ENCODE measurements around the gene CCDC66.
A peak's percentile ranks its signal among the peaks of the same experiment; 100 is the strongest.
"Not testable (repeated sequence)": the region's sequence is repeated elsewhere in the genome, so short reads cannot be mapped to it uniquely, and the experiment has no call there.

The CCDC66 gene

DNA sequence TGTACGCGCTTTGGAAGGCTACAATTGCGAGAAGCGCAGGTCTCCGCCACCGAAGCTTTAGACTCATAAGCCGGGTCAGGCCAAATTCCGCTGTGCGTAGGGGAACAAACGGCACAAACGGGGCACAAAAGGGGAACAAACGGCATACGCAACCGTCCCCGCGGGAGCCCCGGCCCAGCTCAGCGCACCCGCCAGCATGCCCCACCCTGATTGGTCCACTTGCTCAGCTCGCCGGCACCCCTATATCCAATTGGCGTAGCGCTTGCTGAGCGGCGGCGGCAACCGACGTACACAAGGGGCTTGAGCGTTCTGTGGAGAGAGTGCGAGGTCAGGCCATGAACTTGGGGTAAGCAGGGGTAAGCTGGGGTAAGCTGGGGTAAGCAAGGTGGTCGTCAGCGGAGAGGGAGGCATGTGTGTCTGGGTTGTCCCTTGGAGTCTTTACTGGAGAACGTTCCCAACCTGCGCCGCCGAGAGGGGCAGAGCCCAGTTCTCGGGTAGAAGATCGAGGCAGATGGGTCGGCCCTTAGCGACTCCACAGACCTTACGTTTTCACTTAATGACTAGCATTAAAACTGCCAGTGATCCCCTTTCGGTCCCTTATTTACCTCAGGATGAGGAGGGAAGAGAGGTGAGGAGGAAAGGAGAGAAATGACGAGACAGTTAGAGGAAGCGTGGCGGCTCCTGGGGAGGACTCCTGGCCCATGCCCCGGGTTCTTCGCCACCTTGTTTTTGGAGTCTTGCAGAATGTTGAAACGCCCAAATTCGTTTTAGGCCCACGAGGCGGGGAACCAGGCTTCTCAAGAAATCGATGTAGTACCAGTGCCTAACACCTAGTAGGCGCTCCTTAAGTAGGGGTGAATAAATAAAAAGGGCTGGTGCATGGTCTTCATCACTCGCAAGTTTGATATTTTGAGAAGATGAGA is at the start of gene CCDC66:
Gene CCDC66 (plus strand): TSS at position 268 of the 923 bp plus-strand sequence. CDS start 68 bp downstream, at position 336.
- peak; percentile 70 for DNase-seq

- DNase-seq: no peak
Observed at GRCh38 chr3:56519641-56520040, 37.3 kb upstream of the CCDC66 start.

- DNase-seq: no peak
Observed at GRCh38 chr3:56522374-56522773, 34.6 kb upstream of the CCDC66 start.

DNA sequence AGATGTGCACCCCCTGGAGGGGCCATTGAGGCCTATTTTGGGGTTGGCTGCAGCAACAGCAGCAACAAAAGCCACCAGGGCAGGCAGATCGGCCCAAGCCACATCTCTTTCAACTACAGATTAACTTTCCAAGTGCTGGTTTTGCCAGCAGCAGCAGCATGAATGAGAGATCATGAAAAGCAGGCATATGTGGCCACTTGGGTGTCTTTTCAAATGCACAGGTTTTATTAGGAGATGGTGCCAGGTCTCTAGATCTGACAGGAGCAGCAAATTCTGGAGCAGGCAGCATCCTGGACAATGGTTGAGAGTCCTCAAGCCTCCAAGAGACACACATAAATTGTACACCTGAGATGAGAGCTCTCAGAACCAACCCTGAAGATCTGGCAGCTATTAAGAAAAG is 31.7 kb upstream of the CCDC66 start:
- DNase-seq: no peak

DNA sequence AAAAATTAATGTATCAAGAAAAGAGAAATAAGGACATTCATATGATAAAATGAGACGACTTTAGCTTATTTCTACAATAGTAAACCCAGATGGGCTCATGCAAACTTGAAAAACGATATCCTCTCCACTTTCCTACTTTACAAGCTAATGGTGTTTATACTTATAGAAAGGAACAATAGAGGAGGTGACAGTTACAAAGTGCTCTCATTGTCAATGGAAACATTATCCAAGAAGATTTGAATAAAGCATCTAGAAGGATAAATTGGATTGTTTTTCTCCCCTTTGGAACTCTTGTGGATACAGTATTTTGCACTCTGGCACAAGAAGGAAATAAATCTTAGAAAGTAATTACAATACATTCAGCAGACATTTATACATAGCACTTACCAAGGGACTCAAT is 20.2 kb upstream of the CCDC66 start:
- peak; percentile 36 for DNase-seq

DNA sequence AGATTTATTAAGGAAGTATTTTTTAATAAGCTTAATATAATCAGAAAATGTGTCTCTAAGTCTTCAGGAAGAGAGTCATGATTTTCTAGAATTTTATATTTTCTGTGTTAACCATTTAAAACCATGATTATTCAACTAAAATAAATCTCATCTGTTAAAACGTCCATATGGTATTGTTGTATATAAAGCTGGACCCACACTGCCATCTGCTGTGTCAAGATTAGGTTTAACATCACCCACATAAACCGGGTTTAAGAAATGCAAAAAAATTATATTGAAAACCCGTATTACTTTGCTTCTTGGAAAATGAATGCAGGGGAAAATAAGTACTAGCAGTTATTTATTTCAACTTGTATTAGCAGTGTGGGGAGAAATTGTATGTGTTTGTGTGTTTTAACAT is 9.5 kb upstream of the CCDC66 start:
- no peak for DNase-seq

- no peak for DNase-seq
Observed at GRCh38 chr3:56557831-56558170, 826 bp downstream of the CCDC66 start.

DNA sequence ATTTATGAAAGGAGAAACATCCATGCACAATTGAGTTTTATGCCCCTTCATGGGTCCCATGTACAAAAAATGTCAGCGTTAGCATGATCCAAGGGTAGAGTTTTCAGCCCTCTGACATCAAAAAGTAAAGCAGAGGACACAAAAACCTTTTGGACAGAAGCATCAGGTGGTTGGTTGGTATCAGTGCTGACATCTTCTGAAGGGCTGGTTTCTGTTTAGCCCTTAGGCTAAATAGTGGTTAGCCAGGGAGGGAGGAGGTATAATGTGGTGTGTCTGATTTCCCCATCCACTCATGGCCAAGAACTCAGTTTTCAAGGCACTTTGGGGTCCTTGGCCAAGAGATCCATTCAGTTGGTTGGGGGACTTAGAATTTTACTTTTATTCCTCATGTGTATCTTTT is 16.5 kb downstream of the CCDC66 start:
- no peak for DNase-seq

DNA sequence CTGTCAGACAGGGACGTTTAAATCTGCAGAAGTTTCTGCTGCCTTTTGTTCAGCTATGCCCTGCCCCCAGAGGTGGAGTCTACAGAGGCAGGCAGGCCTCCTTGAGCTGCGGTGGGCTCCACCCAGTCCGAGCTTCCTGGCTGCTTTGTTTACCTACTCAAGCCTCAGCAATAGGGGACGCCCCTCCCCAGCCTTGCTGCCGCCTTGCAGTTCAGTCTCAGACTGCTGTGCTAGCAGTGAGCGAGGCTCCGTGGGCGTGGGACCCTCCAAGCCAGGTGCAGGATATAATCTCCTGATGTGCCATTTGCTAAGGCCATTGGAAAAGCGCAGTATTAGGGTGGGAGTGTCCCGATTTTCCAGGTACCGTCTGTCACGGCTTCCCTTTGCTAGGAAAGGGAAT is 25.0 kb downstream of the CCDC66 start:
- DNase-seq: not testable (repeated sequence)

GRCh38 chr3:56584275-56584674 is 27.3 kb downstream of the CCDC66 start:
- DNase-seq: not testable (repeated sequence)

GRCh38 chr3:56590814-56591213 is 33.8 kb downstream of the CCDC66 start:
- DNase-seq: no peak

- DNase-seq: no peak
Observed at GRCh38 chr3:56591262-56591661, 34.3 kb downstream of the CCDC66 start.

GRCh38 chr3:56593455-56594158 is 36.6 kb downstream of the CCDC66 start:
- DNase-seq: no peak

DNA sequence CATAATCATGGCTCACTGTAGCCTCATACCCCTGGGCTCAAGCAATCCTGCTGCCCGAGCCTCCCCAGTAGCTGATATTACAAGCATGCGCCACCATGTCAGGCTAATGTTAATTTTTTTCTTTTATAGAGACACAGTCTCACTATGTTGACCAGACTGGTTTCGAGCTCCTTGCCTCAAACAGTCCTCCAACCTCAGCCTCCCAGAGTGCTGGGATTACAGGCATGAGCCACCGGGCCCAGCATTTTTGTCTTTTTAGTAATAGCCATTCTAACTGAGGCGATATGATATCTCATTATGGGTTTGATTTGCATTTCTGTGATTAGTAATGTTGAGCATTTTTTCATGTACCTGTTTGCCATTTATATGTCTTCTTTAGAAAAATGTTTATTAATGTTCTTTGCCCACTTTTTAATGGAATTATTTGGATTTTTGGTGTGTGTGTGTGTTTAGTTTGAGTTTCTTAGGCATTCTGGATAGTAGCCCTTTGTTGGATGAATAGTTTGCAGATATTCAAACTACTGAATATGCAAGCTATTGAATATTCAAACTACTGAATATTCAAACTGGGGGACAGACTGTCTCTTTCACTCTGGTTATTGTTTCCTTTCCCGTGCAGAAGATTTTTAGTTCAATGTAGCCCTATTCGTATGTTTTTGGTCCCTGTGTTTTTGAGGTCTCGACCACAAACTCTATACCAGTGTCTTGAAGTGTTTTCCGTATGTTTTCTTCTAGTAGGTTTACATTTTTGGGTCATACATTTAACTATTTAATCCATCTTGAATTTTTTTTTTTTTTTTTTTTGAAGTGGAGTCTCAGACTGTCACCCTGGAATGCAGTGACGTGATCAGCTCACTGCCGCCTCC is 39.2 kb downstream of the CCDC66 start:
- no peak for DNase-seq

DNA sequence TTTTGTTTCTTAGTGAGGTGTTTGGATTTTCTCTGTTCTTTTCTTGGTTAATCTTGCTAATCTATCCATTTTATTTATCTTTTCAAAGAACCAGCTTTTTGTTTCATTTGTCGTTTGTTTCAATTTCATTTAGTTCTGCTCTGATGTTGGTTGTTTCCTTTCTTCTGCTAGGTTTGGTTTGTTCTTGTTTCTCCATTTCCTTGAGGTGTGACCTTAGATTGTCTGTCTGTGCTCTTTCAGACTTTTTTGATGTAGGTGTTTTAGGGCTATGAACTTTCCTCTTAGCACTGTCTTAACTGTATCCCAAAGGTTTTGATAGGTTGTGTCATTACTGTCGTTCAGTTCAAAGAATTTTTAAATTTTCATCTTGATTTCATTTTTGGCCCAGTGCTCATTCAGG is 51.5 kb downstream of the CCDC66 start:
- not testable (repeated sequence) for DNase-seq

DNA sequence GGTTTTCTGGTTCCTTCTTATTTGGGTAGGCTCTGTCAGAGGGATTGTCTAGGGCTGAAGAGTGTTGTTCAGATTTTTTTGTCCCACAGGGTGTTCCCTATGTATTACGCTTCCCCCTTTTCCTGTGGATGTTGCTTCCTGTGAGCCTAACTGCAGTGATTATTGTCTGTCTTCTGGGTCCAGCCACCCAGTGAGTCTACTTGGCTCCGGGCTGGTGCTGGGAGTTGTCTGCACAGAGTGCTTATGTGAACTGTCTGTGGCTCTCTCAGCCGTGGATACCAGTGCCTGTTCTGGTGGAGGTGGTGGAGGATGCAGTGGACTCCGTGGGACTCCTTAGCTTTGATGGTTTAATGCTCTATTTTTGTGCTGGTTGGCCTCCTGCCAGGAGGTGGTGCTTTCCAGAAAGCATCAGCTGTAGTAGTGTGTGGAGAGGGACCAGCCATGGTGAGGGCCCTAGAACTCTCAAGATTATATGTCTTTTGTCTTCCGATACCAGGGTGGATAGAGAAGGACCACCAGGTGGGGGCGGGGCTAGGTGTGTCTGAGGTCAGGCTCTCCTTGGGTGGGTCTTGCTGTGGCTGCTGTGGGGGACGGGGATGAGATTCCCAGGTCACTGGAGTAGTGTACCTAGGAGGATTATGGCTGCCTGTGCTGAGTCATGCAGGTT is 53.8 kb downstream of the CCDC66 start:
- no peak for DNase-seq

GRCh38 chr3:56611364-56611763 is 54.4 kb downstream of the CCDC66 start:
- no peak for DNase-seq

DNA sequence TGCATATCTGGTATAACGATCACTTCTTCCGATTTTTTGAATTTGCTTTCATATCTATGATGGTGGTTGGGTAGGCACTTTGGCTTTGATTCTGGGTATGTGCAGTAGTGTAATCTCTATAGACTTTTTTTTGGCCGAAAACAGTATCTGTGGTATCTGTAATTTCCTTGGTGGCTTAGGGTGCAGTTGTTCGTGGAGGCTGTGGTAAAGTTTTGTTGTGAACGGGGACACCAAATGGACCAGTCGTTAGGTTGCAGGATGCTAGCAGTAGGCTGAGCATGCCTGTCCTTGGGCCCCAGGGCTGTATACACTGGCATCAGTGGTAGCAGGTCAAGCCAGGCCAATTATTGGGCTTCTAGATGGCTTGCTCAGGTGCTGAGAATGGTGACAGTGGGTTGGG is 55.2 kb downstream of the CCDC66 start:
- DNase-seq: no peak

DNA sequence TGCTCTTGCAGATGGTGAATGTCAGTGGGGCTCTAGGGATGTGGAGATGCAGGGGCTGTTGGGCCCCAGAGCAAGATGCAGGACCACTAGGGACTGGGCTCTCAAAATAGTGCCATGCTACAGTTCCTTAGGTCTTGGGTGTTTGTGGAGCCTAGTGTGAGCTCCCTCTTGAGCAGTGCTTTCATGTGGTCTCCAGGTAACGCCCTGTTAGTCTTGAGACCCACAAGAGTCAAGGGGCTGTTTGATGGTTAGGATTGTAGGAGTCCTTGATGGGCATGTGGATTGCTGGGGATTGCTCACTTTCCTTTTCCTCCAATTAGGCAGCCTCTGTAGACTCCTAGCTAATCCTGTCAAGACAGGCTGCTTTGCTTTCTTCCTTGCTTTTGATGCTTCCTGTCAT is 56.0 kb downstream of the CCDC66 start:
- DNase-seq: no peak

- DNase-seq: no peak
Observed at GRCh38 chr3:56616478-56617006, 59.6 kb downstream of the CCDC66 start.

- no peak for DNase-seq
Observed at GRCh38 chr3:56620371-56620770, 63.4 kb downstream of the CCDC66 start.

DNA sequence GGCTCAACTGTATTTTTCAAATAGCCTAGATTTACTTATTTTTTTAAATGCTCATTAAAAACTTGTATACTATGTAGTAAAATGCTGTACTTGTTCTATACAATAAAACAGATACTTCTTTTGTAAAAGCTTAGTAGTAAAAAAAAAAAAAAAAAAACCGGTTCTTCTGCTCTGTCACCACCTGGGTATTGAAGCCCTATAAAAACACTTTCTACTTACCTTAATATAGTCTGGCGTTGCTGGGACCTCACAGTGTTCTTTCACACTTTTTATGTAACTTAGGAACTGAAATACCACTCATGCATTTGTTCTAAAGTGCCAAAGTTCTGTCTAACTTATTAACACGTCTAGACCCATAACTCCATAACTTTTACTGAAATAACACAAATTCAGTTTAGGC is 64.7 kb downstream of the CCDC66 start:
- DNase-seq: no peak

Data from NCI-H2107 (cell line).